ENCODE measurements around the gene SNX25. TPM values are rescaled to one million over a fixed set of nuclear protein-coding genes. Genes with fewer than 3 reads are reported as not detected.

The SNX25 gene
- total RNA-seq, 1 donor from 2014 or later, result 13.9 TPM

GRCh38 chr4:185221491-185221890 lies 12.1 kb downstream of the SNX25 start:
- TF ChIP-seq, protein P1, sequence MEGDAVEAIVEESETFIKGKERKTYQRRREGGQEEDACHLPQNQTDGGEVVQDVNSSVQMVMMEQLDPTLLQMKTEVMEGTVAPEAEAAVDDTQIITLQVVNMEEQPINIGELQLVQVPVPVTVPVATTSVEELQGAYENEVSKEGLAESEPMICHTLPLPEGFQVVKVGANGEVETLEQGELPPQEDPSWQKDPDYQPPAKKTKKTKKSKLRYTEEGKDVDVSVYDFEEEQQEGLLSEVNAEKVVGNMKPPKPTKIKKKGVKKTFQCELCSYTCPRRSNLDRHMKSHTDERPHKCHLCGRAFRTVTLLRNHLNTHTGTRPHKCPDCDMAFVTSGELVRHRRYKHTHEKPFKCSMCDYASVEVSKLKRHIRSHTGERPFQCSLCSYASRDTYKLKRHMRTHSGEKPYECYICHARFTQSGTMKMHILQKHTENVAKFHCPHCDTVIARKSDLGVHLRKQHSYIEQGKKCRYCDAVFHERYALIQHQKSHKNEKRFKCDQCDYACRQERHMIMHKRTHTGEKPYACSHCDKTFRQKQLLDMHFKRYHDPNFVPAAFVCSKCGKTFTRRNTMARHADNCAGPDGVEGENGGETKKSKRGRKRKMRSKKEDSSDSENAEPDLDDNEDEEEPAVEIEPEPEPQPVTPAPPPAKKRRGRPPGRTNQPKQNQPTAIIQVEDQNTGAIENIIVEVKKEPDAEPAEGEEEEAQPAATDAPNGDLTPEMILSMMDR (IDR thresholded peaks at IDR 0.05; ENCODE audit: unreplicated experiment), result no peak
- DNase-seq (ENCODE audit: low spot score, unreplicated experiment), result no peak
- Mint-ChIP-seq H3K27me3 (no peaks in the 10 kb centered on the region), H3K4me1 (ENCODE audit: low read depth) (peaks cover 4% of the 10 kb centered on the region), H3K4me3 (ENCODE audit: low read depth) (no peak overlapping the region), H3K9me3 (ENCODE audit: low read depth) (peaks cover 3% of the 10 kb centered on the region), H3K27ac (no peak overlapping the region), H3K36me3 (ENCODE audit: insufficient read depth) (peaks cover 7% of the 10 kb centered on the region)

DNA sequence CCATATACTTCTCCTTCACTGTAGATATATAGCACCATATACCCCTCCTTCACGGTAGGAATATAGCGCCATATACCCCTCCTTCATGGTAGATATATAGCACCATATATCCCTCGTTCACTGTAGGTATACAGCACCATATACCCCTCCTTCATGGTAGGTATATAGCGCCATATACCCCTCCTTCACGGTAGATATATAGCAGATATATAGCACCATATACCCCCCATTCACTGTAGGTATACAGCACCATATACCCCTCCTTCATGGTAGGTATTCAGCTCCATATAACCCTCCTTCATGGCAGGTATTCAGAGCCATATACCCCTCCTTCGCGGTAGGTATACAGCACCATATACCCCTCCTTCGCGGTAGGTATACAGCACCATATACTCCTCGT lies 12.5 kb downstream of the SNX25 start:
- TF ChIP-seq, protein P1 (IDR thresholded peaks at IDR 0.05; ENCODE audit: unreplicated experiment), result no peak
- Mint-ChIP-seq H3K9me3 (ENCODE audit: low read depth) (peaks cover 3% of the 10 kb centered on the region), H3K27ac (no peak overlapping the region), H3K4me1 (ENCODE audit: low read depth) (peaks cover 4% of the 10 kb centered on the region), H3K4me3 (ENCODE audit: low read depth) (no peak overlapping the region), H3K36me3 (ENCODE audit: insufficient read depth) (peaks cover 7% of the 10 kb centered on the region), H3K27me3 (no peaks in the 10 kb centered on the region)
- no peak for DNase-seq (ENCODE audit: low spot score, unreplicated experiment)

DNA sequence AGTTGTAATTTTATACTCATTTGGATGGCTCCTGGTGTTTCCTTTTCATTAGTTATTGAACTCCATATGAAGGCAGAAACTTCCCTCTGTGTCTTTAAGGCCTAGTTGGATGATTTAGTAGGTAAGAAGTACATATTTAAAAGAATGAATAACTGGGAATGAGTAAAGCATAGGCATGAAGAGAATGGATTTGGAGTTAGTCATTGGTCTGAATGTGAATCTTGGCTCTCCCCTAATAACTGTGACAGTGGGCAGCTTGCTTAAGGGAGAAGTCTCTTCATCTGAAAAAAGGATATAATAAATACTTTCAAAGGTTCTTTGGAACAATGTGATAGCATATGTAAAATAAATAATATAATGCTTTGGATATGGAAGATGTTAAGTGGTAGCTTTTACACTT lies 13.2 kb downstream of the SNX25 start:
- H3K27me3 Mint-ChIP-seq, result no peaks in the 10 kb centered on the region
- peaks cover 7% of the 10 kb centered on the region for H3K36me3 Mint-ChIP-seq (ENCODE audit: insufficient read depth)
- no peak overlapping the region for H3K4me3 Mint-ChIP-seq (ENCODE audit: low read depth)
- peaks cover 3% of the 10 kb centered on the region for H3K9me3 Mint-ChIP-seq (ENCODE audit: low read depth)
- TF ChIP-seq, protein P1 (IDR thresholded peaks at IDR 0.05; ENCODE audit: unreplicated experiment), result no peak
- no peak for DNase-seq (ENCODE audit: low spot score, unreplicated experiment)
- H3K27ac Mint-ChIP-seq, result no peak overlapping the region
- peaks cover 4% of the 10 kb centered on the region for H3K4me1 Mint-ChIP-seq (ENCODE audit: low read depth)

DNA sequence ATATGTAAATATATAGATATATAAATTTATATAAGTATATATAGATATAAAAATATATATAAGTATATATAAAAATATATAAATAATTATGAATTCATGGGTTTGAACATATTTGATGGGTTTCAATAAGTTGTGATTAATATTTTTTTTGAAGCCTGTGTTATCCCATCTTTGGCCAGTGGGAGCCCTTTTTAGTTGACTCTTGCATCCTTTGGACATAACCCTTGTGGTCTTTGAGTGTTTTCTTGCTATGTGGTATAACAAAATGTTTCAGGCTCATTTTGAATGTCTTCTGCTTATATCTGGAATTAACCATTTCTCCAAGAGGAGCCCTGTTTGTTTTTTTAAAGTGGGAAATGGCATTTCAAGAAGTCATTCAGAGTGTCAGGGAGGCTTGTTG lies 15.2 kb downstream of the SNX25 start:
- no peak overlapping the region for H3K27ac Mint-ChIP-seq

DNA sequence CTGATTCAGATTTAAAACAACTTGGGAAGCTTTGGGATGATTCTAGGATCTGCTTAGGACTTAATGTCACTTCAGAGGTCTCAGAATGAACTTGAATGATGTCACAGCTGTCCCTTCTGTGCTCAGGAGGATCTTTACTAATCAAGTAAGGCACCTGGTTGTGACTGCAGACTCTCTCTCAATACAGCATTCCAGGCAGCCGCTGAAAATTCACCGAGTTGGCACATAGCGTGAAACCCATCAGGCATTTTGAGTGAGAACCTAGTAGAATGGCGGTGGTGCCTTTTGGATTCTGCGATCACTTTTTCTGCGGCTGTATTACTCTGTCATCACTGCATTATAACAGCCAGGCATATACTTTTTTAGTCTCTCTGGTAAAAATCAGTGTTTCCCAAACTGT lies 16.5 kb downstream of the SNX25 start:
- Mint-ChIP-seq H3K27ac (no peak overlapping the region), H3K36me3 (ENCODE audit: insufficient read depth) (peaks cover 7% of the 10 kb centered on the region), H3K9me3 (ENCODE audit: low read depth) (peaks cover 3% of the 10 kb centered on the region), H3K4me1 (ENCODE audit: low read depth) (peaks cover 4% of the 10 kb centered on the region), H3K27me3 (no peaks in the 10 kb centered on the region), H3K4me3 (ENCODE audit: low read depth) (no peak overlapping the region)
- no peak for DNase-seq (ENCODE audit: low spot score, unreplicated experiment)
- TF ChIP-seq, protein P1 (IDR thresholded peaks at IDR 0.05; ENCODE audit: unreplicated experiment), result no peak

More for the DNA sequence above, 15.2 kb downstream of the SNX25 start:
- no peaks in the 10 kb centered on the region for H3K27me3 Mint-ChIP-seq
- peaks cover 4% of the 10 kb centered on the region for H3K4me1 Mint-ChIP-seq (ENCODE audit: low read depth)
- H3K9me3 Mint-ChIP-seq (ENCODE audit: low read depth), result peaks cover 3% of the 10 kb centered on the region
- H3K4me3 Mint-ChIP-seq (ENCODE audit: low read depth), result no peak overlapping the region
- peaks cover 7% of the 10 kb centered on the region for H3K36me3 Mint-ChIP-seq (ENCODE audit: insufficient read depth)
- TF ChIP-seq, protein P1 (IDR thresholded peaks at IDR 0.05; ENCODE audit: unreplicated experiment), result peak; percentile 26
- no peak for DNase-seq (ENCODE audit: low spot score, unreplicated experiment)

Data from progenitor cell of endocrine pancreas (in vitro differentiated cells).